GM12801 (cell line): ENCODE data around the gene PLEKHG5.

ENCODE experiments used
- CTCF ChIP-seq: IDR thresholded peaks from one replicate; pipeline ENCODE4 v1.5.1; 2011; ENCODE audit warnings: control low read depth; ENCODE audit not compliant: insufficient read length; ENCODE audit errors: extremely low read depth

PLEKHG5 gene

DNA sequence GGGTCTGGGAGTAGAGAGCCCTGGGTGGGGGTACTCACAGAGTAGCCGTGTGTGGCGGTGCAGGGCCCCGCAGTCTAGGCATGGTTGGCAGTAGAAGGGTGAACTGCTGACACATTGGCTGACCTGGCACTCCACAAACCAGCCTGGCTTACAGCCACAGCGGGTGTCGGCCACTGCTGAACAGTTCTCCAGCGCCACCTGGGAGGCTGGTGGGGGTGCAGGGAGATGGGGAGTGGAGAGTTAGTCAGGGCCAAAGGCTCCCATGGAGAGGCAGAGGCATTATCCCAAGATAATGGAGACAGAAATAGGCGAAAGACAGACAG lies 27.0 kb downstream of the PLEKHG5 start:
- no peak for TF ChIP-seq CTCF

DNA sequence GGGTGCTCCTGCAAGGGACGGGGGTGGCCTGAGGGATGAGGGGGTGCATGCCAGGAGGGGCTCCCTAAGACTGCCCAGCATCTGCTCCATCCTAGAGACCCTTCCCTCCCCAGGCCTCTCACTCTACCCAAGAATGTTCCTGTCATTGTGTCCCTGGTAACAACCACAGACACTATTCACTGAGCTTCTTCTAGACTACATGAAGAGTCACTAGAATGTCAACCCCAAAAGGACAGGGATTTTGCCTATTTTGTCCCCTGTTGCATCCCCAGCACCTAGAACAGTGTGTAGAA lies 28.4 kb downstream of the PLEKHG5 start:
- no peak for TF ChIP-seq CTCF

GRCh38 chr1:6462412-6463119 lies 28.9 kb downstream of the PLEKHG5 start:
- no peak for TF ChIP-seq CTCF

DNA sequence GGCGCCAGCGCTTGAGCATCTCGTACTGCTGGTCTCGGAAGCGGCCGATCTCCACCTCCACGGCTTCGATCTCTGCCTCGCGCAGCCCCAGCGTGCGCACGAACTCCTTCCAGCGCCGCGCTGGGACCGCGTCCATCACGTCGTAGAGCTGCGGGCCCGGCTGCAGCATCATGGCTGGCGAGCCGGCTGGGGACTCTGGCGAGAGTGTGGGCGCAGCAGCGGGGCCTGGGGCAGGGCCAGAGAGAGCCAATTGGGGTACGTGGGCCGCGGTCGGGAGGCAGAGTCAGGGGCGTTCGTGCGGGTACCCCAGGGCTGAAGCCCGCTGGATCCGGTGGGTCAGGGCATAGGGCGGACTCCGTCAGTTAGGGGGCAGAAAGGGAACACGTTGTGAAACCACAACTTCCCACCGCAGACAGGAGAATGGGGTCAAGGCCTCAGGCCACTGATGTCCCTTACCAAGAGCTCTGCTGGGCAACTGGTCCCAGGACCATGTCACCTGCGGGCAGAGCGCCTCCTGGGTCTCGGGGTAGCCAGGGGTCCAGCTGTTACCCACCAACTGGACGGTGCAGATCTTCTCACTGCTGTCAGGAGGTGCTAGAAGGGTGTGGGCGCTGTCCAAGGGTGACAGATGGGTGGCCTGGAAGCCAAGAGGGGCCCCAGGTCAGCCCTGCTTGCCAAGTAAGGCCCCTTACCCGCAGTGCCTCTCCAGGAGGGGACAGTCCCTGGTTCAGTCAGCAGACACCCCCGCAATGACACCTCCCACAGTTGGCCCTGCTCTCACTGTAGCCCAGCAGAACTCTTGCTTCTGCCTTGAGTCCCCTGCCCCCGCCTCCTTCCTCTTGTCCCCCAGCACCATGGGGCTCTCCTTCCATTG lies 29.7 kb downstream of the PLEKHG5 start:
- TF ChIP-seq CTCF = no peak

DNA sequence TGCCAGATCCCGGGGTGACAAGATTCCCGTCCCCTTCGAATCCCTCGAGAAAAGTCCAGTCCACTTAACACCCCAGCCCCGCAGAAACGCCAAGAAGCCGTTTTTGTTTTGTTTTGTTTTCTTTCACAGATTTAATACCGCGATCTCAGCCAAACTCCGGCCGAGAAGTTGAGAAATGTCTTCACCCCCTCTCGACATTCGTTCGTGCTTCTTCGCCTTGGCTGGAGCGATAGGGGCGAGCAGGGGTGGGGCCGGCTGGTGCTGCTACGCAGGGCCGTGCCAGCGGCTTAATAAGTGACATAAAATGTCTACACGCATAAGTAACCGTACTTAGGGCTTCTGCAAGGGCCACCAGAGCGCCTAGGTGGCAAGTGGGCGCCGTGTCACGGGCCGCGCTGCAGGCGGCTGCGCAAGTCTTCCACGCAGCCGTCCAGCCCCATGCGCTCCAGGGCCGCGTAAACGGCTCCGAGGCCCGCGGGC lies 30.4 kb downstream of the PLEKHG5 start:
- no peak for TF ChIP-seq CTCF

DNA sequence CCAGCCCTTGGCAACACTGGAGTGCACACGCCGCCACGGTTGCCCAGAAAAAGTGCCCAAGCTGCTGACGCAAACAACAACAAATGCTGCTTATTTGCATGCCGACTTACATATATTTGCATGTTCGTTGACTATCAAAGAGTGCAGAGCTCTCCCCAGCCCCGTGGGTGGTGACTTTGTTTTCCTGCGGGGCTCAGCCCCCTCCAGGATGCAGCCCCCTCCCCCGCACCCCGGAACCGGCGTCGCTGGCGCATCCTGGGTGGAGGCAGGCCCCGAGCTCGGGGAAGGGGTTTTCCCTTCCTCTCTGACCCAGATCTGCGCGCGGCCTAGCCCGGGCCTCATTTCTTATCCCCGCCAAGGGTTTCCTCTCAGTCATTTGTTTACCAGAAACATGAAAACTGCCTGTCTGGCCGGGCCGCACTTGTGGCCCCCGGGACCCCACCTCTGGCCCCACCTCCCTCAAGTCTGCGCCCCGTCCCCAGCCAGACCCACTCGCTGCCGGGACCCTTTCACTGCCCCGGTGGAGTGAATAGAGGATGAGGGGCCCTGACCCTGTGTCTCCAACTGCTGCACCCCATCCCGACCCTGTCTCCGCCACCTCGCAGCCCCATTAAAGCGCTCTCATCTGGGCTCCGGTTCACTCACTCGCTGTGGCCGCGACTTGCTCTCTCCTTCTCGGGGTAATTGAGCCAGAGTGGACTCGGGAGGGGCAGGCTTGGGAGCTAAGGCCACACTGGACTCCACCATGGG lies 31.0 kb downstream of the PLEKHG5 start:
- no peak for TF ChIP-seq CTCF

- TF ChIP-seq CTCF = no peak
Observed at GRCh38 chr1:6459850-6460265, 31.6 kb downstream of the PLEKHG5 start.
